H7 (cell line): ENCODE data around the gene ATOX1. TPM values are rescaled to one million over a fixed set of nuclear protein-coding genes. Genes with fewer than 3 reads are reported as not detected.
"Not testable (repeated sequence)": the region's sequence is repeated elsewhere in the genome, so short reads cannot be mapped to it uniquely, and the experiment has no call there.

Experiments
- DNase-seq: peaks from one replicate; pipeline ENCODE4 v3.0.0; 2012
- H3K27me3 ChIP-seq: 2 replicates; pipeline ENCODE4 v1.6.0; 2011; ENCODE audit warnings: mild to moderate bottlenecking, low read length; ENCODE audit not compliant: control insufficient read depth, insufficient read depth
- H3K36me3 ChIP-seq: replicated peaks from 2 replicates; pipeline ENCODE4 v1.5.1; 2011; ENCODE audit warnings: low read length; ENCODE audit not compliant: control insufficient read depth, insufficient read depth
- H3K4me3 ChIP-seq: 2 replicates; pipeline ENCODE4 v1.5.1; 2011; ENCODE audit warnings: low read depth, mild to moderate bottlenecking, control low read depth, low read length, moderate library complexity; ENCODE audit not compliant: insufficient read depth
- total RNA-seq: library from RNA; depleted of rRNA; stranded (reverse); fragments of >200 nt; shearing (Covaris generic); gene quantifications from 2 replicates; pipeline ENCODE4 v1.2.3, GENCODE V29; 2014; rRNA removed

ATOX1 gene, protein sequence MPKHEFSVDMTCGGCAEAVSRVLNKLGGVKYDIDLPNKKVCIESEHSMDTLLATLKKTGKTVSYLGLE
- total RNA-seq, result 38.9 and 50.9 TPM in 2 replicates

- no peaks in the 10 kb centered on the region for H3K36me3 ChIP-seq
Measured at GRCh38 chr5:151758430-151759241, at the start of gene ATOX1. Gene ATOX1 (minus strand): TSS chr5:151758631. CDS start chr5:151758551, 80 bp downstream.

GRCh38 chr5:151805414-151806223 lies 47.2 kb upstream of the ATOX1 start:
- H3K36me3 ChIP-seq, result peaks cover 20% of the 10 kb centered on the region
- no peaks in the 10 kb centered on the region for H3K27me3 ChIP-seq
- DNase-seq, result no peak
- no peak overlapping the region for H3K4me3 ChIP-seq

More at GRCh38 chr5:151758430-151759241, at the start of gene ATOX1:
- Histone ChIP-seq H3K4me3 (peak within 1 kb of the TSS; percentile 81), H3K27me3 (no peaks in the 10 kb centered on the region)
- DNase-seq, result peak; percentile 99

DNA sequence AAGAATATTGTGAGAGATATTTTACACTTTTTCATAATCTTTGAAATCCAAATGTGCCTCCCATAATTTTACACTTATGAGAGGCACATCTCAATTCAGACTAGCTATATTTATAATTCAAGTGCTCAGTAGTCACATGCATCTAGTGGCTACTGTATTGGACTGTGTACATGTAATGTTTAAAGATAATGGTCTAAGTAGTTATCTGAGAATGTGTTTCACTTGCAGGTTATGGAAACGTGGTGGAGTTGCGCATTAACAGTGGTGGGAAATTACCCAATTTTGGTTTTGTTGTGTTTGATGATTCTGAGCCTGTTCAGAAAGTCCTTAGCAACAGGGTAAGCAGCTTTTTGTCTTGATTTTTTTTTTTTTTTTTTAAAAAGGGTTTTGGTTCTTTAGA lies 42.1 kb upstream of the ATOX1 start:
- Histone ChIP-seq H3K36me3 (peaks cover 34% of the 10 kb centered on the region), H3K27me3 (no peaks in the 10 kb centered on the region), H3K4me3 (no peak overlapping the region)
- DNase-seq, result no peak

DNA sequence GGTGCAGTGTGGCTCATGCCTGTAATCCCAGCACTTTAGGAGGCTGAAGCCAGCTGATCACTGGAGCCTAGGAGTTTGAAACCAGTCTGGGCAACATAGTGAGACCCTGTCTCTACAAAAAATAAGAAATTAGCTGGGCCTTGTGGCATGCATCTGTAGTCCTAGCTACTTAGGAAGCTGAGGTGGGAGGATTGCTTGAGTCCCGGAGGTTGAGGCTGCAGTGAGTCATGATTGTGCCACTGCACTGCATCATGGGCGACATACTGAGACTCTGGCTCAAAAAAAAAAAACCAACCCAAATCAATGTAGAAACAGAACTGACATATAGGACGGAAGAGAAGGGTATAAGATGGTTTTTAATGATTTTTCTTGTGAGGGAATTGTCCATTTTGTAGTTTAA lies 41.0 kb upstream of the ATOX1 start:
- Histone ChIP-seq H3K27me3 (no peaks in the 10 kb centered on the region), H3K36me3 (peaks cover 36% of the 10 kb centered on the region), H3K4me3 (no peak overlapping the region)
- DNase-seq, result no peak

DNA sequence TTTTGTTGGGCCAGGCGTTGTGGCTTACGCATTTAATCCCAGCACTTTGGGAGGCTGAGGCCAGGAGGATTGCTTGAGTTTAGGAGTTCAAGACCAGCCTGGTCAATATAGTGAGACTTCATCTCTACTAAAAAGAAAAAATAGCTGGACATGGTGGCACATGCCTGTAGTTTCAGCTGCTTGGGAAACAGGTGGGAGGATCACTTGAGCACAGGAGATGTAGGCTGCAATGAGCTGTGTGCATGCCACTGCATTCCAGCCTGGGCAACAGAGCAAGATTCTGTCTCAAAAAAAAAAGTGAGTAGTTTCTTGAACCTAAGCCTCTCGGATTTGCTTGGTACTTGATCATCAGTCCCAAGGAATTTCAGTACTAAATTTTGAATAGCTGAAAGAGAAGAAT lies 40.2 kb upstream of the ATOX1 start:
- no peak for DNase-seq
- Histone ChIP-seq H3K27me3 (no peaks in the 10 kb centered on the region), H3K36me3 (peaks cover 38% of the 10 kb centered on the region), H3K4me3 (no peak overlapping the region)

GRCh38 chr5:151795426-151795825 lies 37.0 kb upstream of the ATOX1 start:
- no peak for DNase-seq
- H3K4me3 ChIP-seq, result no peak overlapping the region
- peaks cover 44% of the 10 kb centered on the region for H3K36me3 ChIP-seq

DNA sequence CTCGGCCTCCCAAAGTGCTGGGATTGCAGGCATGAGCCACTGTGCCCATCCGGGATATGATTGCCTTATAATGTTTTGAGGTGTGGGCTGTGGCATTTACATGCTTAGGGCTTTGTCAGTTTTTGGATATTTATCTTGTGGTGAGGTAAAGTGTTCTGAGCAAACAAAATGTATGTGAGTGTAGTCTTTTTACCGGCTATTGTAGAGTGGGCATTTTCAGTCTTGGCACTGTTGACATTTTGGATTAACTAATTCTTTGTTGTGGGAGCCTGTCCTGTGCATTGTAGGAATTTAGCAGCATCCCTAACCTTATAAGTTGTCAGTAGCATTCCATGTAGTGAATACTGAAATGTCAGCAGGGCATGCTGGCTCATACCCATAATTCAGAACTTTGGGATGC lies 34.9 kb upstream of the ATOX1 start:
- Histone ChIP-seq H3K27me3 (no peaks in the 10 kb centered on the region), H3K4me3 (no peak overlapping the region), H3K36me3 (peaks cover 33% of the 10 kb centered on the region)
- DNase-seq, result no peak

More at GRCh38 chr5:151795426-151795825, 37.0 kb upstream of the ATOX1 start:
- H3K27me3 ChIP-seq, result no peaks in the 10 kb centered on the region

DNA sequence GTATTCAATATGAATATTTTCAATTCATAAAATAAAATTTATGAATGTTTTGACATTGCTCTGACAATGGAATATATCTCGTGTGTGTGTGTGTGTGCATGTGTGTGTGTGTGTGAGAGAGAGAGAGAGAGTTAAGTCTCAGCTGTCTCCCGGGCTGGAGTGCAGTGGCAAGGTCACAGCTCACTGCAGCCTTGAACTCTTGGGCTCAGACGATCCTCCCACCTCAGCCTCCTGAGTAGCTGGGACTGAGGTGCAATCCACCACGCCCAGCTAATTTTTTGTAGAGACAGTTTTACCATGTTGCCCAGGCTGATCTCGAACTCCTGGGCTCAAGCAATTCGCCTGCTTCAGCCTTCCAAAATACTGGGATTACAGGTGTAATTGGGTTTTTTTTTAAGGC lies 29.4 kb upstream of the ATOX1 start:
- no peak overlapping the region for H3K4me3 ChIP-seq
- H3K36me3 ChIP-seq, result peaks cover 20% of the 10 kb centered on the region
- no peak for DNase-seq
- no peaks in the 10 kb centered on the region for H3K27me3 ChIP-seq

DNA sequence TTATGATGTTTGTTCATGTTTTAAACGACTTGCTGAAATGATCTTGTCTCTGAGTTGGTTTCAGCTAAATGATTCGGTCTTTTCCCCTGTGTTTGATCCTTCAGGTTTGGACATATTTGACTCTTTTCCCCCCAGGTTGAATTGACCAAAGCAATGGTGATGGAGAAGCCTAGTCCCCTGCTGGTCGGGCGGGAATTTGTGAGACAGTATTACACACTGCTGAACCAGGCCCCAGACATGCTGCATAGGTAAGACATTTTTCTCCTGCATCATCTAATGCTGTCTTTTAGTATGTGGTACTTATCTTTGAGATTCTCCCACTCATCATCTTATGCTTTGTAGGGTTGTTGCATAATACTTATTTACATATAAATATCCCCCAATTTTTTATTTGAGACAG lies 28.0 kb upstream of the ATOX1 start:
- DNase-seq, result no peak
- Histone ChIP-seq H3K4me3 (no peak overlapping the region), H3K36me3 (peaks cover 14% of the 10 kb centered on the region), H3K27me3 (no peaks in the 10 kb centered on the region)

- H3K27me3 ChIP-seq, result no peaks in the 10 kb centered on the region
- H3K36me3 ChIP-seq, result peaks cover 6% of the 10 kb centered on the region
- no peak for DNase-seq
- H3K4me3 ChIP-seq, result no peak overlapping the region
Measured at GRCh38 chr5:151784141-151784540, 25.7 kb upstream of the ATOX1 start.

GRCh38 chr5:151783664-151784063 lies 25.2 kb upstream of the ATOX1 start:
- not testable (repeated sequence) for H3K36me3 ChIP-seq, DNase-seq, H3K27me3 ChIP-seq

GRCh38 chr5:151781201-151781600 lies 22.8 kb upstream of the ATOX1 start:
- no peaks in the 10 kb centered on the region for H3K27me3 ChIP-seq
- no peaks in the 10 kb centered on the region for H3K36me3 ChIP-seq
- no peak overlapping the region for H3K4me3 ChIP-seq
- DNase-seq, result no peak

More at GRCh38 chr5:151783664-151784063, 25.2 kb upstream of the ATOX1 start:
- H3K4me3 ChIP-seq, result not testable (repeated sequence)

GRCh38 chr5:151780348-151780747 lies 21.9 kb upstream of the ATOX1 start:
- Histone ChIP-seq H3K36me3 (no peaks in the 10 kb centered on the region), H3K27me3 (no peaks in the 10 kb centered on the region), H3K4me3 (no peak overlapping the region)
- no peak for DNase-seq

GRCh38 chr5:151779531-151780125 lies 21.2 kb upstream of the ATOX1 start:
- DNase-seq, result no peak
- Histone ChIP-seq H3K27me3 (no peaks in the 10 kb centered on the region), H3K4me3 (no peak overlapping the region), H3K36me3 (no peaks in the 10 kb centered on the region)
